GM15510 (cell line): ENCODE data around the gene ZXDA.

Experiments
- POLR2A ChIP-seq: IDR thresholded peaks from 3 replicates; pipeline ENCODE4 v1.6.1; 2011; ENCODE audit warnings: borderline replicate concordance; ENCODE audit not compliant: insufficient read length; ENCODE audit errors: extremely low read depth

The ZXDA gene

GRCh38 chrX:57900975-57901374 is 9.3 kb downstream of the ZXDA start:
- no peak for TF ChIP-seq POLR2A

GRCh38 chrX:57899906-57900305 is 10.4 kb downstream of the ZXDA start:
- no peak for TF ChIP-seq POLR2A

GRCh38 chrX:57899064-57899463 is 11.2 kb downstream of the ZXDA start:
- no peak for TF ChIP-seq POLR2A

GRCh38 chrX:57871463-57871862 is 38.8 kb downstream of the ZXDA start:
- no peak for TF ChIP-seq POLR2A
